Endothelial cell (in vitro differentiated cells): ENCODE results near the gene TNFRSF12A. TPM values are rescaled to one million over a fixed set of nuclear protein-coding genes. Genes with fewer than 3 reads are reported as not detected.

ENCODE experiments used
- DNase-seq: peaks from one replicate; pipeline ENCODE4 v3.0.0; 2021; ENCODE audit warnings: low spot score
- H3K27ac Mint-ChIP-seq: one replicate; pipeline ENCODE4 v1.8.0; 2021; ENCODE audit warnings: mixed read lengths, inconsistent platforms; ENCODE audit not compliant: unreplicated experiment
- H3K27me3 Mint-ChIP-seq: one replicate; pipeline ENCODE4 v1.8.0; 2021; ENCODE audit warnings: mild to moderate bottlenecking, moderate library complexity, mixed read lengths, inconsistent platforms; ENCODE audit not compliant: unreplicated experiment
- H3K36me3 Mint-ChIP-seq: one replicate; pipeline ENCODE4 v1.8.0; 2021; ENCODE audit warnings: mild to moderate bottlenecking, low read depth, mixed read lengths, inconsistent platforms; ENCODE audit not compliant: unreplicated experiment
- H3K4me1 Mint-ChIP-seq: one replicate; pipeline ENCODE4 v1.8.0; 2021; ENCODE audit warnings: mild to moderate bottlenecking, mixed read lengths, inconsistent platforms; ENCODE audit not compliant: unreplicated experiment
- H3K4me3 Mint-ChIP-seq: one replicate; pipeline ENCODE4 v1.8.0; 2021; ENCODE audit warnings: mild to moderate bottlenecking, mixed read lengths, inconsistent platforms; ENCODE audit not compliant: unreplicated experiment
- H3K9me3 Mint-ChIP-seq: one replicate; pipeline ENCODE4 v1.8.0; 2021; ENCODE audit warnings: mixed read lengths, inconsistent platforms; ENCODE audit not compliant: unreplicated experiment
- CTCF ChIP-seq: fragments of 200-600 bp; sonication (generic); IDR thresholded peaks from one replicate; pipeline ENCODE4 v1.5.0; 2021; ENCODE audit warnings: antibody characterized with exemption; ENCODE audit not compliant: unreplicated experiment
- total RNA-seq: library from RNA; stranded (reverse); fragmentation: NEBNext Ultra II Directional; extraction: Animal tissue kit (Norgen Biotek cat#: 25700); gene quantifications from one replicate; pipeline ENCODE4 v1.2.1, GENCODE V29; 2021; ENCODE audit not compliant: unreplicated experiment

Gene TNFRSF12A
- total RNA-seq, 1 donor from 2014 or later: 3.0 TPM

- Mint-ChIP-seq H3K36me3 (peaks cover 3% of the 10 kb centered on the region), H3K27ac (no peak overlapping the region), H3K27me3 (no peaks in the 10 kb centered on the region), H3K9me3 (no peaks in the 10 kb centered on the region), H3K4me1 (peaks cover 4% of the 10 kb centered on the region), H3K4me3 (no peak overlapping the region)
- no peak for TF ChIP-seq CTCF
- DNase-seq: no peak
Observed at GRCh38 chr16:2976201-2976600, 44.0 kb upstream of the TNFRSF12A start.

GRCh38 chr16:2976673-2977072, 43.5 kb upstream of the TNFRSF12A start:
- Mint-ChIP-seq H3K27ac (no peak overlapping the region), H3K27me3 (peaks cover 2% of the 10 kb centered on the region), H3K4me3 (no peak overlapping the region), H3K4me1 (peaks cover 8% of the 10 kb centered on the region), H3K9me3 (no peaks in the 10 kb centered on the region), H3K36me3 (peaks cover 3% of the 10 kb centered on the region)
- DNase-seq: no peak
- no peak for TF ChIP-seq CTCF

GRCh38 chr16:2977440-2977839, 42.7 kb upstream of the TNFRSF12A start:
- Mint-ChIP-seq H3K4me3 (no peak overlapping the region), H3K36me3 (no peaks in the 10 kb centered on the region)

GRCh38 chr16:2979669-2980226, 40.4 kb upstream of the TNFRSF12A start:
- H3K9me3 Mint-ChIP-seq: no peaks in the 10 kb centered on the region
- TF ChIP-seq CTCF: no peak
- peaks cover 13% of the 10 kb centered on the region for H3K4me1 Mint-ChIP-seq
- no peak overlapping the region for H3K27ac Mint-ChIP-seq
- peak overlapping the region; percentile 73 for H3K4me3 Mint-ChIP-seq
- no peak for DNase-seq
- no peaks in the 10 kb centered on the region for H3K36me3 Mint-ChIP-seq
- peaks cover 7% of the 10 kb centered on the region for H3K27me3 Mint-ChIP-seq

More at GRCh38 chr16:2977440-2977839, 42.7 kb upstream of the TNFRSF12A start:
- DNase-seq: no peak
- no peak overlapping the region for H3K27ac Mint-ChIP-seq
- no peak for TF ChIP-seq CTCF
- peaks cover 13% of the 10 kb centered on the region for H3K4me1 Mint-ChIP-seq
- peaks cover 7% of the 10 kb centered on the region for H3K27me3 Mint-ChIP-seq
- H3K9me3 Mint-ChIP-seq: no peaks in the 10 kb centered on the region

GRCh38 chr16:2980227-2981176, 39.7 kb upstream of the TNFRSF12A start, which contains the start of gene PKMYT1:
Gene PKMYT1 (minus strand): TSS chr16:2980446. CDS start chr16:2979657, 789 bp downstream.
- TF ChIP-seq CTCF: no peak
- H3K9me3 Mint-ChIP-seq: no peaks in the 10 kb centered on the region
- peak within 1 kb of the TSS; percentile 73 for H3K4me3 Mint-ChIP-seq

More at GRCh38 chr16:2980227-2981176, 39.7 kb upstream of the TNFRSF12A start, which contains the start of gene PKMYT1:
- peaks cover 13% of the 10 kb centered on the region for H3K4me1 Mint-ChIP-seq
- H3K27me3 Mint-ChIP-seq: peaks cover 7% of the 10 kb centered on the region
- peak within 1 kb of the TSS; percentile 24 for H3K27ac Mint-ChIP-seq
- no peaks in the 10 kb centered on the region for H3K36me3 Mint-ChIP-seq
- DNase-seq: peak; percentile 95
